AG10803 (cell line): ENCODE data around the gene PAX7.

Experiments used
- DNase-seq: peaks from one replicate; pipeline ENCODE4 v3.0.0; 2010; ENCODE audit warnings: low read depth
- H3K4me3 ChIP-seq: 2 replicates; pipeline ENCODE4 v1.5.1; 2011; ENCODE audit warnings: mild to moderate bottlenecking, low read length, control low read depth
- TF ChIP-seq, protein P1 (sequence below): conservative IDR thresholded peaks from 2 replicates; pipeline ENCODE4 v1.5.1; 2011; ENCODE audit warnings: mild to moderate bottlenecking, low read length, control low read depth, inconsistent platforms

Gene PAX7

DNA sequence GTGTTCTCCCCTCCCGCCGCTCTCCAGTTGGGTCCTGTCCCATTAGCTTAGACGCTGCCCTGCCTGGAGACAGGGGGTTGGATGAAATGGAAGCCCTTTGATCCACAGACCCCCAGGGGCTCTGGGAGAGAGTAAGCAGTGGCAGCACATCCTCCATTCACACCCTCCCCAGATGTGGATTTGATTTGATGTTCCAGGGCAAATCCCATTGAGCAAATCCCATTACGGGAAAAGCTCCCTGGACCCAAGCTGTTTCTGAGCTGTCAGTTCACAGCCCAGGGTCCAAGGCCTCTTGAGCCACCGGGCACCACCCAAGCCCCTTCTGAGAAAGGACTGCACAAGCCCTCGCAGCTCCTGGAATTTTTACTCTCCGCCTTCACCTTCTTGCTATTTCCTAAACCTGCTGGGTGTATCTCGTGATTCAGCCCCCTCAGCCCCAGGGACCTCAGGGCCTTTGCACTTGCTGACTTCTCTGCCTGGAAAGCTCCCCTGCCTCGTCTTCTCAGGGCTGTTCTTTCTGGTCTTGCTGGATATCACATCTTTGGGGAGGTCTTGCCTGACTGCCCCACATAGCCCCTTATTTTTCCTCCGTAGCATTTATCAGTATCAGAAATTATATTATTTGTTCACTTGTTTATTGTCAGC is 101.1 kb downstream of the PAX7 start:
- no peak for DNase-seq
- no peak overlapping the region for H3K4me3 ChIP-seq
- TF ChIP-seq, protein P1, sequence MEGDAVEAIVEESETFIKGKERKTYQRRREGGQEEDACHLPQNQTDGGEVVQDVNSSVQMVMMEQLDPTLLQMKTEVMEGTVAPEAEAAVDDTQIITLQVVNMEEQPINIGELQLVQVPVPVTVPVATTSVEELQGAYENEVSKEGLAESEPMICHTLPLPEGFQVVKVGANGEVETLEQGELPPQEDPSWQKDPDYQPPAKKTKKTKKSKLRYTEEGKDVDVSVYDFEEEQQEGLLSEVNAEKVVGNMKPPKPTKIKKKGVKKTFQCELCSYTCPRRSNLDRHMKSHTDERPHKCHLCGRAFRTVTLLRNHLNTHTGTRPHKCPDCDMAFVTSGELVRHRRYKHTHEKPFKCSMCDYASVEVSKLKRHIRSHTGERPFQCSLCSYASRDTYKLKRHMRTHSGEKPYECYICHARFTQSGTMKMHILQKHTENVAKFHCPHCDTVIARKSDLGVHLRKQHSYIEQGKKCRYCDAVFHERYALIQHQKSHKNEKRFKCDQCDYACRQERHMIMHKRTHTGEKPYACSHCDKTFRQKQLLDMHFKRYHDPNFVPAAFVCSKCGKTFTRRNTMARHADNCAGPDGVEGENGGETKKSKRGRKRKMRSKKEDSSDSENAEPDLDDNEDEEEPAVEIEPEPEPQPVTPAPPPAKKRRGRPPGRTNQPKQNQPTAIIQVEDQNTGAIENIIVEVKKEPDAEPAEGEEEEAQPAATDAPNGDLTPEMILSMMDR = no peak

DNA sequence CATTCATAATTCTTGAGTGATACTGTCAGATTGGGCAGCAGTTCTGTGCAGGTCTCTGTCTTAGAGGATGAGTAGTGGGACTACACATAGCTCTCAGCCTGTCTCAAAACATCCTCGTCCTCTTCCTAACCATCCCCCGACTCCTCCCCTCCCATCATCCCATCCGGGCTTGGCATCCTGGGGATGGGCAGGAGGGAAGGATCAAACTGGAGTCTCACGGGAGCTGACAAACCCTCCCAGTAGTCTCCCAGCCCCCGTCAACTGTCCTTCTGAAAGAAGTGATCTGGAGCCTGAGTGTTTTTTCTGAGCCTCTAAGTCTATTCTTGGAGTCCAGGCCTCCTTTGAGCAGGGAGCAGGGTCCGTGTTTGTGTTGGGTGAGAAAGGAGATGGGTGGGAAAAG is 102.0 kb downstream of the PAX7 start:
- TF ChIP-seq, protein P1 = no peak
- no peak for DNase-seq
- no peak overlapping the region for H3K4me3 ChIP-seq

DNA sequence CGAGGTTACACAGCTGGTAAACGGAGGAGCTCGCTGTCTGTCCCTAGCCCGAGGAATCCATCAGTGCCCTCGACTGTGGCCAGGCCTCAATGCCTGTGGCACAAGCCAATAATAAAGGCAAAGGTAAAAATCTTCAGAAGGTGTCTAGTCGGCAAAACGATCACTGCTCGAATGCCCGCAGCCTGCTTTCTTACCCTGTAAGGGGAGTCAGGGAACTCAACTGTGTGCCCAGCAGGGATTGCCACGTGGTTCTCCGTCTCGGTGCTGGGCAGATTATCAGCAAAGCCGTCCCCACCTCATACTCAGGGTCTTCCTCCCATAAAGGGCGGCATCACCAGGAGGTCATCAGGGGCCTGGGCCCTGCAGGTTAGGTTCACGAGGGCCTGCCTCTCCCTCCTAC is 103.4 kb downstream of the PAX7 start:
- TF ChIP-seq, protein P1 = no peak

DNA sequence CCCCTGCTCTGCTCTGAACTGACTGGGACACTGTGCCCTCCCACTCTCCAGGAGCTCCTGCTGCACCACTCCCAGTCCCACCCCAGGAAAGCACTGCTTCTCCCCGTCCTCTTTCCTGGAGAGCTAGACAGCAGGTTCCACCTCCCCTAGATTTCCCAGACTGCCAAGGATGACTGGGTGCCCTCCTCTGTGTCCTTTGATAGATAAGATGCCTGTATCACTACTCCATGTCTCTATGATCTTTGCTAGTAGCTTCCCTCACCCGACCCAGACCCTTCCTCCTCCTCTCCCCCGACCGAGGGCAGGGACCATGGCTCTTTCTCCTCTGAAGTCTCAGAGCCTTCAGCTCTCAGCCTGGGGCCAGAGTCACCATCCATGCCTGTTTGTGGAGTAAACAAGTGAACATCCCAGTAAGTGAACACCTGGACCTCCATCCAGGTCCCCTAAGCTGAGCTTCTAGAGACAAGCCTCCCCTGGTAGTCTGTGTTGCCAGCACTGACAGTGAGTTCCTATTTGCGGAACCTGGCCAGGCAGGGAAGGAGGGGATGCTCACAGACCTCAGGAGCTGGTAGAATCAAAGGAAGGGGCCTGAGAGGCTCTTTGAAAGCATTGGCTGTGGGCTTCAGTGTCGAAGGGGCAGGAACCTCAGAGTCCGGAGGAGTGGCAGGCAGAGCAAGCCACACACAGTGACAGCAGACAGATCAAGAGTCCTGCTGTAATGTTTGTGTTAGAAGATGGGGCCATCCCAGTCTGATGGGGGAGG is 104.0 kb downstream of the PAX7 start:
- TF ChIP-seq, protein P1 = no peak
- no peak for DNase-seq
- no peak overlapping the region for H3K4me3 ChIP-seq

More for the DNA sequence above, 103.4 kb downstream of the PAX7 start:
- no peak overlapping the region for H3K4me3 ChIP-seq
- DNase-seq = no peak

DNA sequence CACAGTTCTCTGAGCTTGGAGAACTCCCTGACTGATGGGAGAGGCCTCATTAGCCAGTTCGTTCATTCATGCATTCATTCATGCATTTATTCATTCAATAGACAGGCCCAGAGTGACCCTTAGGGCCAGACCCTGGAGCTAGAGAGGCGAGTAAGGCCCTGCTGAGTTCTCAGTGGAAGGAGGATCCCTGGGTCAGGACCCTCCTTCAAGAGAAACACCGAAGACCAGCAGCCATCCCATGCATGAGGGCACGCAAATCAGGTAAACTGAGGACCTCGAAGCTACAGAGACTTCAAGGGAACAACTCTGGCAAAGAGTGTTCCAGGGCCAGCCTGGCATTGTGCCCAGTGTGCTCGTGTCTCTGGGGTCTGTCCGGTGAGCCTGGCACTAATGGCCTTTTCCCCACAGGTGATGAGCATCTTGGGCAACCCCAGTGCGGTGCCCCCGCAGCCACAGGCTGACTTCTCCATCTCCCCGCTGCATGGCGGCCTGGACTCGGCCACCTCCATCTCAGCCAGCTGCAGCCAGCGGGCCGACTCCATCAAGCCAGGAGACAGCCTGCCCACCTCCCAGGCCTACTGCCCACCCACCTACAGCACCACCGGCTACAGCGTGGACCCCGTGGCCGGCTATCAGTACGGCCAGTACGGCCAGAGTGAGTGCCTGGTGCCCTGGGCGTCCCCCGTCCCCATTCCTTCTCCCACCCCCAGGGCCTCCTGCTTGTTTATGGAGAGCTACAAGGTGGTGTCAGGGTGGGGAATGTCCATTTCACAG is 104.8 kb downstream of the PAX7 start:
- no peak overlapping the region for H3K4me3 ChIP-seq
- no peak for DNase-seq
- TF ChIP-seq, protein P1 = no peak

DNA sequence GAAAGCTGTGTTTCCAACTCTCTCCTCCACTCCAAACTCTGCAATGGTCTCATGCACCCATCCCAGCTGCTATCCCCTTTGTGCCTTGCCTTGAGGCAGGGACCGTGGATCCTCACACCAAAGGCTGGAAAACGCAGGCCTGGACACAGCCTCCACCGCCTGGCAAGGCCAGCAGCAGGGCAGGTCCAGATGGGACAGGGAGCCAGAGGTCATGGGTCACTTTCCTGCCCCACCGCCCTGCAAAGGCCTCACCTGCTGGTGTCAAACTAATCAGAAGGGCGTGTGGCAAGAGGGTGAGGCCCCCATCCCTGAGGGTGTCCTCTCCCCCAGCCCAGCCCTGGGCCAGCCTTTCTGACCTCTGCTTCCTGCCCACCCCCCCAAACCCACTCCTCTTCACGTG is 106.3 kb downstream of the PAX7 start:
- no peak overlapping the region for H3K4me3 ChIP-seq
- TF ChIP-seq, protein P1 = no peak
- no peak for DNase-seq

DNA sequence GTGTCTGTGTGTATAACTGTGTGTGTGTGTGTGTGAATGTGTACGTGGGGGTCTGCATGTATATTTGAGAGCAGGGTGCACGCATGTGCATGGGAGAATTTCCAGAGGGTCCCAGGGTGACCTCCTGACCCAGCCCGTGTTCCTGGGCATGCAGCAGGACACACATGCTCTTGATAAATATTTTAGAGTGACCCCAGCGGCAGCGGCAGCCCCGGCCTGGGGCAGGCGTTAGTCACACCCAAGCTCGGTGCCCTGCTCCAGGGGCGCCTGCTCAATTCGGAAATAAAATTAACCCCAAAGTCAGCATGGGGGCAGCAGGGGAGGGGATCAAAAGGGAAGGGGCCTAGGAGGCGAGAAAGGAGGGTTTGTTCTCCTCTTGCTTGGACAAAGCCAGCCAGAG is 107.5 kb downstream of the PAX7 start:
- no peak overlapping the region for H3K4me3 ChIP-seq
- TF ChIP-seq, protein P1 = no peak

More for the DNA sequence above, 107.5 kb downstream of the PAX7 start:
- no peak for DNase-seq
